Measurements from ENCODE around the gene USE1. TPM values are rescaled to one million over a fixed set of nuclear protein-coding genes. Genes with fewer than 3 reads are reported as not detected.

Gene USE1
- total RNA-seq, 1 experiment from 2014 or later, result 47.9 TPM

DNA sequence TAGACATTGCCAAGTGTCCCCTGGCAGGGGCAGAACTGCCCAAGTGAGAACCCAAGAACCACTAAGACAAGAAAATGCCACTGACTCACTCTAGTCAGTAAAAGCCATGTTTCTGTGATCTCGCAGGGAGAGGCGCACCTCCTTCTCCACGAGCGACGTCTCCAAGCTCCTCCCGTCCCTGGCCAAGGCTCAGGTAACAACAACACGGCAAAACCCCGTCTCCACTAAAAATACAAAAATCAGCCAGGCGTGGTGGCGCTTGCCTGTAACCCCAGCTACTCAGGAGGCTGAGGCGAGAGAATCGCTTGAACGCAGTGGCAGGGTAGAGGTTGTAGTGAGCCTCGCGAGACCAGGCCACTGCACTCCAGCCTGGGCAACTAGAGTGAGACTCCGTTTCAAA lies 17.5 kb upstream of the USE1 start:
- Mint-ChIP-seq H3K9me3 (ENCODE audit: unreplicated experiment) (peaks cover 8% of the 10 kb centered on the region), H3K36me3 (ENCODE audit: insufficient read depth, unreplicated experiment) (peaks cover 35% of the 10 kb centered on the region), H3K27ac (ENCODE audit: low read depth, unreplicated experiment) (no peak overlapping the region), H3K27me3 (ENCODE audit: insufficient read depth, unreplicated experiment) (no peaks in the 10 kb centered on the region), H3K4me3 (ENCODE audit: unreplicated experiment) (no peak overlapping the region), H3K4me1 (ENCODE audit: insufficient read depth, unreplicated experiment) (no peaks in the 10 kb centered on the region)
- BruUV-seq (replicated peaks), result no TSS peak
- TF ChIP-seq, protein P1, sequence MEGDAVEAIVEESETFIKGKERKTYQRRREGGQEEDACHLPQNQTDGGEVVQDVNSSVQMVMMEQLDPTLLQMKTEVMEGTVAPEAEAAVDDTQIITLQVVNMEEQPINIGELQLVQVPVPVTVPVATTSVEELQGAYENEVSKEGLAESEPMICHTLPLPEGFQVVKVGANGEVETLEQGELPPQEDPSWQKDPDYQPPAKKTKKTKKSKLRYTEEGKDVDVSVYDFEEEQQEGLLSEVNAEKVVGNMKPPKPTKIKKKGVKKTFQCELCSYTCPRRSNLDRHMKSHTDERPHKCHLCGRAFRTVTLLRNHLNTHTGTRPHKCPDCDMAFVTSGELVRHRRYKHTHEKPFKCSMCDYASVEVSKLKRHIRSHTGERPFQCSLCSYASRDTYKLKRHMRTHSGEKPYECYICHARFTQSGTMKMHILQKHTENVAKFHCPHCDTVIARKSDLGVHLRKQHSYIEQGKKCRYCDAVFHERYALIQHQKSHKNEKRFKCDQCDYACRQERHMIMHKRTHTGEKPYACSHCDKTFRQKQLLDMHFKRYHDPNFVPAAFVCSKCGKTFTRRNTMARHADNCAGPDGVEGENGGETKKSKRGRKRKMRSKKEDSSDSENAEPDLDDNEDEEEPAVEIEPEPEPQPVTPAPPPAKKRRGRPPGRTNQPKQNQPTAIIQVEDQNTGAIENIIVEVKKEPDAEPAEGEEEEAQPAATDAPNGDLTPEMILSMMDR (IDR thresholded peaks at IDR 0.05; ENCODE audit: unreplicated experiment), result no peak
- POLR2A ChIA-PET, result no interaction called here
- no peak for DNase-seq (ENCODE audit: unreplicated experiment)
- intact Hi-C loops (cut with micrococcal nuclease), result no loop called here
- CTCF ChIA-PET, result no interaction called here

DNA sequence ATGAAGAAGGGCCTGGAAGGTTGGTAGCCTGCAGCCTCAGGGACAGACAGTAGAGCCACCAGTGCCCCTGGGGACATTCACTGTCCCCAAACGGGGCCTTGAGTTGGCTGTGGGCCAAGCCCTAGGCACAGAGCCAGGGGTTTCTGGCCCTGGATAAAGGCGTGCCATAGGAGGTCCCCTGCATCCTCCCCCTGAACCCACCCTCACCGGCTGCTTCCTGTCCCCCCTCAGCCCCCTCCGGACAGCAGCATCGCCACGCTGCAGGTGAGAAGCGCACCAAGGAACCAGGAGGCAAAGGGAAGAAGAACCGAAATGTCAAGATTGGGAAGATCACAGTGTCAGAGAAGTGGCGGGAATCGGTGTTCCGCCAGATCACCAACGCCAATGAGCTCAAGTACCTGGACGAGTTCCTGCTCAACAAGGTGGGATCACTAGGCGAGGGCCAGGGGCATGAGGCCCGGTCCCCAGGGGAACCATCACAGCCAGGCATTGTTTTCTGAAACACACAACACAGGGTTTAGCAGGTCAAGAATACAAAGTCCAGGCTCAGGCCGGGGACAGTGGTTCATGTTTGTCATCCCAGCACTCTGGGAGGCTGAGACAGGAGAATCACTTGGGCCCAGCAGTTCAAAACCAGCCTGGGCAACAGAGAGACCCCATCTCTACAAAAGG lies 14.6 kb upstream of the USE1 start:
- TF ChIP-seq, protein P1 (IDR thresholded peaks at IDR 0.05; ENCODE audit: unreplicated experiment), result no peak
- no peak overlapping the region for H3K27ac Mint-ChIP-seq (ENCODE audit: low read depth, unreplicated experiment)
- H3K4me1 Mint-ChIP-seq (ENCODE audit: insufficient read depth, unreplicated experiment), result no peaks in the 10 kb centered on the region
- ChIA-PET CTCF (interaction anchor here (0.6 kb wide), 1 partner anchor 1111 kb away, joined by 5 read pairs; no protein-coding TSS in a partner anchor), POLR2A (no interaction called here)
- no peak overlapping the region for H3K4me3 Mint-ChIP-seq (ENCODE audit: unreplicated experiment)
- intact Hi-C loops (cut with micrococcal nuclease), result no loop called here
- H3K9me3 Mint-ChIP-seq (ENCODE audit: unreplicated experiment), result peaks cover 8% of the 10 kb centered on the region
- no peak for DNase-seq (ENCODE audit: unreplicated experiment)
- no TSS peak for BruUV-seq (replicated peaks)
- no peaks in the 10 kb centered on the region for H3K27me3 Mint-ChIP-seq (ENCODE audit: insufficient read depth, unreplicated experiment)
- peaks cover 35% of the 10 kb centered on the region for H3K36me3 Mint-ChIP-seq (ENCODE audit: insufficient read depth, unreplicated experiment)

DNA sequence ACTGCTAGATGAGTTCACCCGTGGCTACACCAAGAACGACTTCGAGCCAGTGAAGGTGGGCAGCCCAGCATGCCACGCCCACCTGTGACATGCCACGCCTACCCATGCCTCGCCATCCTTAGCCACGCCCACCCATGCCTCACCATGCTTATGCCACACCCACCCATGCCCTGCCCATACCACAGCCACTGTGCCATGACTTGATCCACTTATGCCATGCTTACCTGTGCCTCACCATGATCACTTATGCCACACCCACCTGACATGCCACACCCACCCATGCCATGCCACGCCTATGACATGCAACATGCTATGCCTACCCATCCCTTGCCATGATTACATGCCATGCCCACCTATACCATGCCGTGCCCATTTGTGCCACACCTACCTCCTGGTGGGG lies 12.9 kb upstream of the USE1 start:
- no peak overlapping the region for H3K4me3 Mint-ChIP-seq (ENCODE audit: unreplicated experiment)
- H3K4me1 Mint-ChIP-seq (ENCODE audit: insufficient read depth, unreplicated experiment), result no peaks in the 10 kb centered on the region
- POLR2A ChIA-PET, result no interaction called here
- no peaks in the 10 kb centered on the region for H3K27me3 Mint-ChIP-seq (ENCODE audit: insufficient read depth, unreplicated experiment)
- CTCF ChIA-PET, result no interaction called here
- H3K27ac Mint-ChIP-seq (ENCODE audit: low read depth, unreplicated experiment), result no peak overlapping the region
- intact Hi-C loops (cut with micrococcal nuclease), result no loop called here
- TF ChIP-seq, protein P1 (IDR thresholded peaks at IDR 0.05; ENCODE audit: unreplicated experiment), result no peak
- no peaks in the 10 kb centered on the region for H3K9me3 Mint-ChIP-seq (ENCODE audit: unreplicated experiment)
- H3K36me3 Mint-ChIP-seq (ENCODE audit: insufficient read depth, unreplicated experiment), result peaks cover 35% of the 10 kb centered on the region
- DNase-seq (ENCODE audit: unreplicated experiment), result peak; percentile 34
- BruUV-seq (replicated peaks), result no TSS peak

DNA sequence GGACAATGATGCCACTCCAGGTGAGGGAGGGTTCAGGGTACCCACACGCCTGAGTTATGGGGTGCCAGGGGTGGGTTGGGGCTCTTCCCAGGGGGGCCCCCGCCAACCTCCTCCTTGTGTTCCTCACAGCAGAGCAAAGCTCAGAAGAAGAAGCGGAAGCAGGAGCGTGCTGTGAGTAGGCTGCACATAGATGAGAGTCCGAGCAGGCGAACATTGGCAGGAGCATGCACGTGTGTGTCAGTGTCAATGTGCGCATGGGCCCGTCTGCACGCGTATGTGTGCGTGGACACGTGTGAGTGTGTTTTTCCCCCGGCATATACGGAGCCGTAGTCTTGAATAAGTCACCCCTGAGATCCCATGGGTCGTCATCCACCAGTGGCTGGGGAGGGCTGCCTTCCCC lies 12.4 kb upstream of the USE1 start:
- no peak overlapping the region for H3K27ac Mint-ChIP-seq (ENCODE audit: low read depth, unreplicated experiment)
- H3K9me3 Mint-ChIP-seq (ENCODE audit: unreplicated experiment), result no peaks in the 10 kb centered on the region
- H3K4me1 Mint-ChIP-seq (ENCODE audit: insufficient read depth, unreplicated experiment), result no peaks in the 10 kb centered on the region
- no peak overlapping the region for H3K4me3 Mint-ChIP-seq (ENCODE audit: unreplicated experiment)
- ChIA-PET CTCF (no interaction called here), POLR2A (no interaction called here)
- H3K27me3 Mint-ChIP-seq (ENCODE audit: insufficient read depth, unreplicated experiment), result no peaks in the 10 kb centered on the region
- intact Hi-C loops (cut with micrococcal nuclease), result no loop called here
- no TSS peak for BruUV-seq (replicated peaks)
- DNase-seq (ENCODE audit: unreplicated experiment), result no peak
- H3K36me3 Mint-ChIP-seq (ENCODE audit: insufficient read depth, unreplicated experiment), result peaks cover 32% of the 10 kb centered on the region
- TF ChIP-seq, protein P1 (IDR thresholded peaks at IDR 0.05; ENCODE audit: unreplicated experiment), result no peak
